OCI-LY1 (cell line): ENCODE measurements around the gene DMC1.

Experiments
- H2AFZ ChIP-seq: fragments of 200-600 bp; sonication (generic), shearing (Covaris generic); 2 replicates; pipeline ENCODE4 v1.6.0; 2014; ENCODE audit warnings: antibody characterized with exemption, mild to moderate bottlenecking, low read length
- H3F3A ChIP-seq: fragments of 200-600 bp; sonication (generic), shearing (Covaris generic); 2 replicates; pipeline ENCODE4 v1.6.0; 2014; ENCODE audit warnings: mild to moderate bottlenecking, antibody characterized with exemption, low read length, moderate library complexity; ENCODE audit not compliant: insufficient read depth
- H3K27ac ChIP-seq: fragments of 200-600 bp; sonication (generic); 2 replicates; pipeline ENCODE4 v1.5.1; 2014; ENCODE audit warnings: low read length, mixed run types, mild to moderate bottlenecking, low read depth; ENCODE audit not compliant: poor library complexity, severe bottlenecking
- H3K27me3 ChIP-seq: fragments of 200-600 bp; sonication (generic); 2 replicates; pipeline ENCODE4 v1.6.0; 2014; ENCODE audit warnings: antibody characterized with exemption, mild to moderate bottlenecking, low read length, moderate library complexity; ENCODE audit not compliant: insufficient read depth
- H3K36me3 ChIP-seq: fragments of 200-600 bp; sonication (generic); 2 replicates; pipeline ENCODE4 v1.6.1; 2014; ENCODE audit warnings: mild to moderate bottlenecking, antibody characterized with exemption, low read length, moderate library complexity, mixed read lengths; ENCODE audit not compliant: insufficient read depth
- H3K4me1 ChIP-seq: fragments of 200-600 bp; sonication (generic); 2 replicates; pipeline ENCODE4 v1.5.1; 2014; ENCODE audit warnings: mild to moderate bottlenecking, low read length, moderate library complexity; ENCODE audit not compliant: insufficient read depth, severe bottlenecking
- H3K4me2 ChIP-seq: fragments of 200-600 bp; sonication (generic), shearing (Covaris generic); 2 replicates; pipeline ENCODE4 v1.6.1; 2014; ENCODE audit warnings: low read length
- H3K4me3 ChIP-seq: fragments of 200-600 bp; sonication (generic); 2 replicates; pipeline ENCODE4 v1.5.1; 2014; ENCODE audit warnings: low read length, low read depth, mild to moderate bottlenecking, mixed read lengths; ENCODE audit not compliant: poor library complexity, severe bottlenecking
- H3K79me2 ChIP-seq: fragments of 200-600 bp; shearing (Covaris generic); 2 replicates; pipeline ENCODE4 v1.6.1; 2016; ENCODE audit warnings: mixed run types, low read length, mixed read lengths; ENCODE audit not compliant: insufficient read depth
- H3K9ac ChIP-seq: fragments of 200-600 bp; sonication (generic), shearing (Covaris generic); 2 replicates; pipeline ENCODE4 v1.6.1; 2014; ENCODE audit warnings: mild to moderate bottlenecking, low read length, mixed read lengths
- H3K9me2 ChIP-seq: fragments of 200-600 bp; sonication (generic), shearing (Covaris generic); 2 replicates; pipeline ENCODE4 v1.6.1; 2014; ENCODE audit warnings: low read depth, mild to moderate bottlenecking, low read length, mixed read lengths
- H3K9me3 ChIP-seq: fragments of 200-600 bp; shearing (Covaris generic); 2 replicates; pipeline ENCODE4 v1.6.1; 2014; ENCODE audit warnings: low read length, mixed read lengths
- H4K20me1 ChIP-seq: fragments of 200-600 bp; sonication (generic), shearing (Covaris generic); 2 replicates; pipeline ENCODE4 v1.6.0; 2016; ENCODE audit warnings: mild to moderate bottlenecking, low read length; ENCODE audit not compliant: insufficient read depth
- CTCF ChIP-seq: fragments of 200-600 bp; sonication (generic), shearing (Covaris generic); IDR thresholded peaks from 2 replicates; pipeline ENCODE4 v1.5.1; 2017; ENCODE audit warnings: mild to moderate bottlenecking, antibody characterized with exemption, low read length, moderate library complexity, mixed read lengths
- EZH2 ChIP-seq: fragments of 200-600 bp; sonication (generic), shearing (Covaris generic); IDR thresholded peaks from 2 replicates; pipeline ENCODE4 v1.8.0; 2017; ENCODE audit warnings: borderline replicate concordance, mixed run types, mild to moderate bottlenecking, antibody characterized with exemption, low read length, moderate library complexity, mixed read lengths

Gene DMC1

GRCh38 chr22:38482662-38483308, 87.2 kb downstream of the DMC1 start:
- no peaks in the 10 kb centered on the region for H3K27me3 ChIP-seq
- TF ChIP-seq CTCF (no peak), EZH2 (no peak)
- no peak overlapping the region for H3K4me3 ChIP-seq
- no peak overlapping the region for H3K9ac ChIP-seq
- H4K20me1 ChIP-seq = no peaks in the 10 kb centered on the region
- no peaks in the 10 kb centered on the region for H3K9me3 ChIP-seq
- peaks cover 15% of the 10 kb centered on the region; the same call in 1 of the 2 replicates for H3F3A ChIP-seq
- H3K79me2 ChIP-seq = no peaks in the 10 kb centered on the region
- no peak overlapping the region for H3K27ac ChIP-seq
- H3K36me3 ChIP-seq = peaks cover 75% of the 10 kb centered on the region
- H3K4me2 ChIP-seq = no peak overlapping the region
- H2AFZ ChIP-seq = no peak overlapping the region
- H3K9me2 ChIP-seq = no peaks in the 10 kb centered on the region
- no peaks in the 10 kb centered on the region for H3K4me1 ChIP-seq

DNA sequence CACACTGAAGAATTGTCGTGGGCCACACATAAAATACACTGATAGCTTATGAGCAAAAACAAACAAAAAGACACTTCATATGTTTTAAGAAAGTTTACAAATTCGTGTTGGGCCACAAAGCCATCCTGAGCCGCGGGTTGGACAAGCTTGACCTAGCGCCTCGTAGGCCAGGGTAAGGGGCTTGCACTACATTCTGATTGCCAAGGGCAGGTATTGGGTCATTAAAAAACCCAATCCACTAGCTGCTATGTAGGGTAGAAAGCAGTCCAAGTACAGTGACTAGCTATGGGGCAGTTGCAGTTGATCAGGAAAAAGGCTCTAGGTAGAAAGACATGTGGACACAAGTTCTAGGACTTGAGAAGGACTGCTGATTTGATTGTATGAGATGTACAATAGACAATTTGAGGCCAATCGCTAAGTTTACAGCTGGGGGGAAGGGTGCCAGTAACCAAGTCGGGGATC, 88.1 kb downstream of the DMC1 start:
- no peaks in the 10 kb centered on the region for H3K9me3 ChIP-seq
- H3K4me3 ChIP-seq = no peak overlapping the region
- no peaks in the 10 kb centered on the region for H3K9me2 ChIP-seq
- H3K79me2 ChIP-seq = no peaks in the 10 kb centered on the region
- no peak overlapping the region for H3K27ac ChIP-seq
- no peak overlapping the region for H3K4me2 ChIP-seq
- H3K36me3 ChIP-seq = peaks cover 66% of the 10 kb centered on the region
- no peaks in the 10 kb centered on the region for H4K20me1 ChIP-seq
- no peaks in the 10 kb centered on the region for H3K4me1 ChIP-seq
- TF ChIP-seq EZH2 (no peak), CTCF (no peak)
- no peak overlapping the region for H3K9ac ChIP-seq
- H2AFZ ChIP-seq = no peak overlapping the region
- peaks cover 15% of the 10 kb centered on the region; the same call in 1 of the 2 replicates for H3F3A ChIP-seq
- no peaks in the 10 kb centered on the region for H3K27me3 ChIP-seq

GRCh38 chr22:38481162-38481870, 88.7 kb downstream of the DMC1 start:
- H3K36me3 ChIP-seq = peaks cover 60% of the 10 kb centered on the region
- no peak overlapping the region for H3K9ac ChIP-seq
- no peak overlapping the region for H3K4me3 ChIP-seq
- H4K20me1 ChIP-seq = no peaks in the 10 kb centered on the region
- no peaks in the 10 kb centered on the region for H3K4me1 ChIP-seq
- H3K27me3 ChIP-seq = no peaks in the 10 kb centered on the region
- no peak overlapping the region for H2AFZ ChIP-seq
- H3F3A ChIP-seq = peaks cover 15% of the 10 kb centered on the region; the same call in 1 of the 2 replicates
- H3K9me3 ChIP-seq = no peaks in the 10 kb centered on the region
- no peak overlapping the region for H3K4me2 ChIP-seq
- no peaks in the 10 kb centered on the region for H3K9me2 ChIP-seq
- no peaks in the 10 kb centered on the region for H3K79me2 ChIP-seq
- H3K27ac ChIP-seq = no peak overlapping the region
- TF ChIP-seq CTCF = no peak
